Suprapubic skin (tissue), 3 donors: ENCODE results near the gene BPIFA2.

Experiments
- POLR2A ChIP-seq, 2 donors: fragments of 450-650 bp; IDR thresholded peaks; one replicate each; pipeline ENCODE4 v1.6.1; 2017; ENCODE audit warnings: antibody characterized with exemption in 2 of 2, mild to moderate bottlenecking in 2 of 2, moderate library complexity in 2 of 2
- TF ChIP-seq, protein P1 (sequence below), 2 donors: fragments of 200-600 bp in 1 of 2; fragments of 450-650 bp in 1 of 2; sonication (generic) in 1 of 2; IDR thresholded peaks; one replicate each; pipeline ENCODE4 v1.5.1; 2016 to 2019; ENCODE audit warnings: antibody characterized with exemption in 2 of 2, mild to moderate bottlenecking in 1 of 2, moderate library complexity in 1 of 2

DNA sequence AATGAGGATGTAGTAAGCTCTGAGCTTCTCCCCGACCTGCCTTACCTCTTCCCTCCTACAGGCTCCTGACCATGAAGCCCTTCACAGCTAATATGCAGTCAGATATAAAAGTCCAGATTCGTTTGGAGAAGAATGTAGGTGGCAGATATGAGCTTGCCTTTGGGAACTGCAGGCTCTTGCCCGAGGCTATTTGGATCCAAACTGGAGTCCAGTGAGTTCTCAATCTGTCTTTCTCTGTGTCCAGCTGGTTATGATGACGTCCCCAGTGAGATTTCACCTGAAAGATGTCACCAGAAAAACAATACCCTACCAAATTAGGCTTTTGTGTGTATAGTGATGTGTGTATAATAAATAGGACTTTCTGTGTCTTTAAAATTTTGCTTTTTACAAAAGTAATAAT is 34.5 kb downstream of the BPIFA2 start:
- TF ChIP-seq, protein P1, sequence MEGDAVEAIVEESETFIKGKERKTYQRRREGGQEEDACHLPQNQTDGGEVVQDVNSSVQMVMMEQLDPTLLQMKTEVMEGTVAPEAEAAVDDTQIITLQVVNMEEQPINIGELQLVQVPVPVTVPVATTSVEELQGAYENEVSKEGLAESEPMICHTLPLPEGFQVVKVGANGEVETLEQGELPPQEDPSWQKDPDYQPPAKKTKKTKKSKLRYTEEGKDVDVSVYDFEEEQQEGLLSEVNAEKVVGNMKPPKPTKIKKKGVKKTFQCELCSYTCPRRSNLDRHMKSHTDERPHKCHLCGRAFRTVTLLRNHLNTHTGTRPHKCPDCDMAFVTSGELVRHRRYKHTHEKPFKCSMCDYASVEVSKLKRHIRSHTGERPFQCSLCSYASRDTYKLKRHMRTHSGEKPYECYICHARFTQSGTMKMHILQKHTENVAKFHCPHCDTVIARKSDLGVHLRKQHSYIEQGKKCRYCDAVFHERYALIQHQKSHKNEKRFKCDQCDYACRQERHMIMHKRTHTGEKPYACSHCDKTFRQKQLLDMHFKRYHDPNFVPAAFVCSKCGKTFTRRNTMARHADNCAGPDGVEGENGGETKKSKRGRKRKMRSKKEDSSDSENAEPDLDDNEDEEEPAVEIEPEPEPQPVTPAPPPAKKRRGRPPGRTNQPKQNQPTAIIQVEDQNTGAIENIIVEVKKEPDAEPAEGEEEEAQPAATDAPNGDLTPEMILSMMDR (IDR thresholded peaks at IDR 0.05): no peak
- TF ChIP-seq POLR2A (IDR thresholded peaks at IDR 0.05): no peak
